ENCODE results near the gene SRP14. TPM values are rescaled to one million over a fixed set of nuclear protein-coding genes. Genes with fewer than 3 reads are reported as not detected.

SRP14 gene
- total and polyA plus RNA-seq, 9 of the 15 experiments (the other 6 are each of a cell fraction or from before 2014, with no cell fraction given) = 161 to 1,097 (median 402) TPM

GRCh38 chr15:40038638-40039543, at the start of gene SRP14 (continued):
- no peak for TF ChIP-seq IRF1 (CRISPR knock-in tag; IDR thresholded peaks at IDR 0.05; ENCODE audit: borderline replicate concordance)
- TF ChIP-seq GATAD2A (IDR thresholded peaks at IDR 0.05) = no peak
- no peak for TF ChIP-seq KLF1 (tag; IDR thresholded peaks at IDR 0.05)
- no peak for TF ChIP-seq KAT8 (IDR thresholded peaks at IDR 0.05; ENCODE audit: low read depth)
- TF ChIP-seq STAT5A (IDR thresholded peaks at IDR 0.05; ENCODE audit: borderline replicate concordance, low read length) = no peak
- peak; percentile 94 for TF ChIP-seq SUPT5H (IDR thresholded peaks at IDR 0.05)
- no peak for TF ChIP-seq ATF4 (CRISPR knock-in tag; IDR thresholded peaks at IDR 0.05)
- TF ChIP-seq ZBTB17 (CRISPR knock-in tag; IDR thresholded peaks at IDR 0.05) = no peak
- no peak for TF ChIP-seq KDM1A (IDR thresholded peaks at IDR 0.05)
- no peak for TF ChIP-seq ZFP1 (CRISPR knock-in tag; IDR thresholded peaks at IDR 0.05)
- no peak for TF ChIP-seq HBP1 (CRISPR knock-in tag; IDR thresholded peaks at IDR 0.05)
- TF ChIP-seq ASH1L (IDR thresholded peaks at IDR 0.05; ENCODE audit: borderline replicate concordance, low read depth, partially characterized antibody) = no peak
- TF ChIP-seq DPF2 (IDR thresholded peaks at IDR 0.05) = peak; percentile 27; the same call in 1 of the 2 replicates
- TF ChIP-seq ZNF780A (CRISPR knock-in tag; IDR thresholded peaks at IDR 0.05) = no peak
- TF ChIP-seq ZKSCAN3 (CRISPR knock-in tag; IDR thresholded peaks at IDR 0.05) = no peak
- TF ChIP-seq ZNF586 (CRISPR knock-in tag; conservative IDR thresholded peaks at IDR 0.05) = no peak
- no peak for TF ChIP-seq STAT6 (CRISPR knock-in tag; IDR thresholded peaks at IDR 0.05)
- no peak for TF ChIP-seq YBX1 (IDR thresholded peaks at IDR 0.05)
- TF ChIP-seq ELF1 (tag; IDR thresholded peaks at IDR 0.05) = peak; percentile 62; the same call in 1 of the 2 replicates
- TF ChIP-seq AFF4 (CRISPR knock-in tag; IDR thresholded peaks at IDR 0.05) = no peak

All from K562 (cell line).